ENCODE measurements around the gene ISL2. TPM values are rescaled to one million over a fixed set of nuclear protein-coding genes. Genes with fewer than 3 reads are reported as not detected.

The ISL2 gene
- total and polyA plus RNA-seq, 9 of the 15 experiments (the other 6 are each of a cell fraction or from before 2014, with no cell fraction given), result 0.15 to 23.7 (median 4.0) TPM

- TF ChIP-seq, protein P1, sequence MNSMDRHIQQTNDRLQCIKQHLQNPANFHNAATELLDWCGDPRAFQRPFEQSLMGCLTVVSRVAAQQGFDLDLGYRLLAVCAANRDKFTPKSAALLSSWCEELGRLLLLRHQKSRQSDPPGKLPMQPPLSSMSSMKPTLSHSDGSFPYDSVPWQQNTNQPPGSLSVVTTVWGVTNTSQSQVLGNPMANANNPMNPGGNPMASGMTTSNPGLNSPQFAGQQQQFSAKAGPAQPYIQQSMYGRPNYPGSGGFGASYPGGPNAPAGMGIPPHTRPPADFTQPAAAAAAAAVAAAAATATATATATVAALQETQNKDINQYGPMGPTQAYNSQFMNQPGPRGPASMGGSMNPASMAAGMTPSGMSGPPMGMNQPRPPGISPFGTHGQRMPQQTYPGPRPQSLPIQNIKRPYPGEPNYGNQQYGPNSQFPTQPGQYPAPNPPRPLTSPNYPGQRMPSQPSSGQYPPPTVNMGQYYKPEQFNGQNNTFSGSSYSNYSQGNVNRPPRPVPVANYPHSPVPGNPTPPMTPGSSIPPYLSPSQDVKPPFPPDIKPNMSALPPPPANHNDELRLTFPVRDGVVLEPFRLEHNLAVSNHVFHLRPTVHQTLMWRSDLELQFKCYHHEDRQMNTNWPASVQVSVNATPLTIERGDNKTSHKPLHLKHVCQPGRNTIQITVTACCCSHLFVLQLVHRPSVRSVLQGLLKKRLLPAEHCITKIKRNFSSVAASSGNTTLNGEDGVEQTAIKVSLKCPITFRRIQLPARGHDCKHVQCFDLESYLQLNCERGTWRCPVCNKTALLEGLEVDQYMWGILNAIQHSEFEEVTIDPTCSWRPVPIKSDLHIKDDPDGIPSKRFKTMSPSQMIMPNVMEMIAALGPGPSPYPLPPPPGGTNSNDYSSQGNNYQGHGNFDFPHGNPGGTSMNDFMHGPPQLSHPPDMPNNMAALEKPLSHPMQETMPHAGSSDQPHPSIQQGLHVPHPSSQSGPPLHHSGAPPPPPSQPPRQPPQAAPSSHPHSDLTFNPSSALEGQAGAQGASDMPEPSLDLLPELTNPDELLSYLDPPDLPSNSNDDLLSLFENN (IDR thresholded peaks at IDR 0.05; ENCODE audit: low read depth in 2 of 2, low read length in 2 of 2), result no peak
- TF ChIP-seq PKNOX1 (IDR thresholded peaks at IDR 0.05) (no peak), ZNF592 (IDR thresholded peaks at IDR 0.05) (no peak), ZNF12 (CRISPR knock-in tag; IDR thresholded peaks at IDR 0.05) (no peak), PTBP1 (IDR thresholded peaks at IDR 0.05; ENCODE audit: low read depth, low read length) (no peak), ZNF586 (CRISPR knock-in tag; conservative IDR thresholded peaks at IDR 0.05) (no peak), SUPT5H (IDR thresholded peaks at IDR 0.05) (no peak), KAT2B (IDR thresholded peaks at IDR 0.05; ENCODE audit: low read depth, low read length) (no peak), MEF2A (IDR thresholded peaks at IDR 0.05; ENCODE audit: control insufficient read depth, low read depth, low read length) (no peak), ZBTB17 (CRISPR knock-in tag; IDR thresholded peaks at IDR 0.05) (no peak), ARNT (IDR thresholded peaks at IDR 0.05) (no peak), ZNF695 (CRISPR knock-in tag; IDR thresholded peaks at IDR 0.05) (no peak), ZNF24 (IDR thresholded peaks at IDR 0.05) (no peak), THRAP3 (IDR thresholded peaks at IDR 0.05; ENCODE audit: borderline replicate concordance) (no peak)
- TF ChIP-seq, protein P2, sequence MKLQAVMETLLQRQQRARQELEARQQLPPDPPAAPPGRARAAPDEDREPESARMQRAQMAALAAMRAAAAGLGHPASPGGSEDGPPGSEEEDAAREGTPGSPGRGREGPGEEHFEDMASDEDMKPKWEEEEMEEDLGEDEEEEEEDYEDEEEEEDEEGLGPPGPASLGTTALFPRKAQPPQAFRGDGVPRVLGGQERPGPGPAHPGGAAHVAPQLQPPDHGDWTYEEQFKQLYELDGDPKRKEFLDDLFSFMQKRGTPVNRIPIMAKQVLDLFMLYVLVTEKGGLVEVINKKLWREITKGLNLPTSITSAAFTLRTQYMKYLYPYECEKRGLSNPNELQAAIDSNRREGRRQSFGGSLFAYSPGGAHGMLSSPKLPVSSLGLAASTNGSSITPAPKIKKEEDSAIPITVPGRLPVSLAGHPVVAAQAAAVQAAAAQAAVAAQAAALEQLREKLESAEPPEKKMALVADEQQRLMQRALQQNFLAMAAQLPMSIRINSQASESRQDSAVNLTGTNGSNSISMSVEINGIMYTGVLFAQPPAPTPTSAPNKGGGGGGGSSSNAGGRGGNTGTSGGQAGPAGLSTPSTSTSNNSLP (IDR thresholded peaks at IDR 0.05; ENCODE audit: borderline replicate concordance, low read depth, low read length), result no peak
- TF ChIP-seq, protein P3, sequence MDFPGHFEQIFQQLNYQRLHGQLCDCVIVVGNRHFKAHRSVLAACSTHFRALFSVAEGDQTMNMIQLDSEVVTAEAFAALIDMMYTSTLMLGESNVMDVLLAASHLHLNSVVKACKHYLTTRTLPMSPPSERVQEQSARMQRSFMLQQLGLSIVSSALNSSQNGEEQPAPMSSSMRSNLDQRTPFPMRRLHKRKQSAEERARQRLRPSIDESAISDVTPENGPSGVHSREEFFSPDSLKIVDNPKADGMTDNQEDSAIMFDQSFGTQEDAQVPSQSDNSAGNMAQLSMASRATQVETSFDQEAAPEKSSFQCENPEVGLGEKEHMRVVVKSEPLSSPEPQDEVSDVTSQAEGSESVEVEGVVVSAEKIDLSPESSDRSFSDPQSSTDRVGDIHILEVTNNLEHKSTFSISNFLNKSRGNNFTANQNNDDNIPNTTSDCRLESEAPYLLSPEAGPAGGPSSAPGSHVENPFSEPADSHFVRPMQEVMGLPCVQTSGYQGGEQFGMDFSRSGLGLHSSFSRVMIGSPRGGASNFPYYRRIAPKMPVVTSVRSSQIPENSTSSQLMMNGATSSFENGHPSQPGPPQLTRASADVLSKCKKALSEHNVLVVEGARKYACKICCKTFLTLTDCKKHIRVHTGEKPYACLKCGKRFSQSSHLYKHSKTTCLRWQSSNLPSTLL (IDR thresholded peaks at IDR 0.05), result no peak
Measured at GRCh38 chr15:76333720-76334437, 2.7 kb upstream of the ISL2 start (continued).
